AG10803 (cell line): ENCODE results near the gene ZNF474.
A peak's percentile ranks its signal among the peaks of the same experiment; 100 is the strongest.

Experiments
- DNase-seq: peaks from one replicate; pipeline ENCODE4 v3.0.0; 2010; ENCODE audit warnings: low read depth
- H3K4me3 ChIP-seq: 2 replicates; pipeline ENCODE4 v1.5.1; 2011; ENCODE audit warnings: mild to moderate bottlenecking, low read length, control low read depth
- TF ChIP-seq, protein P1 (sequence below): conservative IDR thresholded peaks from 2 replicates; pipeline ENCODE4 v1.5.1; 2011; ENCODE audit warnings: mild to moderate bottlenecking, low read length, control low read depth, inconsistent platforms

Gene ZNF474

GRCh38 chr5:122142480-122143164 is 13.3 kb downstream of the ZNF474 start:
- TF ChIP-seq, protein P1, sequence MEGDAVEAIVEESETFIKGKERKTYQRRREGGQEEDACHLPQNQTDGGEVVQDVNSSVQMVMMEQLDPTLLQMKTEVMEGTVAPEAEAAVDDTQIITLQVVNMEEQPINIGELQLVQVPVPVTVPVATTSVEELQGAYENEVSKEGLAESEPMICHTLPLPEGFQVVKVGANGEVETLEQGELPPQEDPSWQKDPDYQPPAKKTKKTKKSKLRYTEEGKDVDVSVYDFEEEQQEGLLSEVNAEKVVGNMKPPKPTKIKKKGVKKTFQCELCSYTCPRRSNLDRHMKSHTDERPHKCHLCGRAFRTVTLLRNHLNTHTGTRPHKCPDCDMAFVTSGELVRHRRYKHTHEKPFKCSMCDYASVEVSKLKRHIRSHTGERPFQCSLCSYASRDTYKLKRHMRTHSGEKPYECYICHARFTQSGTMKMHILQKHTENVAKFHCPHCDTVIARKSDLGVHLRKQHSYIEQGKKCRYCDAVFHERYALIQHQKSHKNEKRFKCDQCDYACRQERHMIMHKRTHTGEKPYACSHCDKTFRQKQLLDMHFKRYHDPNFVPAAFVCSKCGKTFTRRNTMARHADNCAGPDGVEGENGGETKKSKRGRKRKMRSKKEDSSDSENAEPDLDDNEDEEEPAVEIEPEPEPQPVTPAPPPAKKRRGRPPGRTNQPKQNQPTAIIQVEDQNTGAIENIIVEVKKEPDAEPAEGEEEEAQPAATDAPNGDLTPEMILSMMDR, result no peak
- no peak overlapping the region for H3K4me3 ChIP-seq
- DNase-seq, result peak; percentile 83

DNA sequence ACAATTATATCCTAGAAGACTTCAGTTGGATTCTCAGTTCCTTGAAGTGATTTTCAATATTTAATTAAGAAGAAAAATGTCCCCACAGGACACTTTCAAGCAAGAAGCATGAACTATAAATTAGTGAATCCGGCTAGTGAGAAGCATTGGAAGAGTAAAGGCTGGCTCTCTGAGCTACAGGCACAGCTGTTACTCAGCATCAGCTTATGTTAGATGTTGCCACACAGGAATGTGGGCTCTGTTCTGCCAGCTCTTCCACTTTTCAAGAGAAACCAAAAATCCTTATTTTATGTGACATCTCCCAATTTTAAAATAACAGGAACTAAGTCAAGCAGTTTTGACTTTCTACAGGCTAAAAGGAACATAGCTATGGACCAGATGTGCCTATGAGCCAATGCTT is 14.9 kb downstream of the ZNF474 start:
- H3K4me3 ChIP-seq, result no peak overlapping the region
- peak; percentile 71 for DNase-seq
- TF ChIP-seq, protein P1, result no peak

- TF ChIP-seq, protein P1, result no peak
- no peak for DNase-seq
- no peak overlapping the region for H3K4me3 ChIP-seq
Measured at GRCh38 chr5:122145906-122146305, 16.6 kb downstream of the ZNF474 start.

GRCh38 chr5:122149321-122150090 is 20.2 kb downstream of the ZNF474 start:
- no peak overlapping the region for H3K4me3 ChIP-seq
- TF ChIP-seq, protein P1, result no peak
- DNase-seq, result no peak

DNA sequence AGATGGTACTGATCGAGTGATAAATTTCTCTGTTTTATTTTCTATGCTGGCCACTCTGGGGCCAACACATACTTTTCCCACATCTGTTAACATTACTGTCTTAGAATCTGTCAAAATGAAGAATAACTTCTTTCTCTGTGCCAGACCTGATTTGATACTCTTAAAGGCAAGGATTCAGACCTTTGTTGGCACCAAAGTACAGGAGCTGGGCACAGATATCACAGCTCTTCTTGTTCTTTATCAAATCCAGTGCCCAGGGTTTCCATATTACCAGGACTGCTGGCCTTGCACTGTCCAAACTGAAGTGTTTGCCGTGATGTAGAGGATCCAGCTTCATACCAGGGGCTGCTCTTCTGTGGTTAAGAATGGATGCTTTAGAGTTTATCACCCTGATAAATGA is 20.9 kb downstream of the ZNF474 start:
- no peak overlapping the region for H3K4me3 ChIP-seq
- TF ChIP-seq, protein P1, result no peak
- peak; percentile 69 for DNase-seq

DNA sequence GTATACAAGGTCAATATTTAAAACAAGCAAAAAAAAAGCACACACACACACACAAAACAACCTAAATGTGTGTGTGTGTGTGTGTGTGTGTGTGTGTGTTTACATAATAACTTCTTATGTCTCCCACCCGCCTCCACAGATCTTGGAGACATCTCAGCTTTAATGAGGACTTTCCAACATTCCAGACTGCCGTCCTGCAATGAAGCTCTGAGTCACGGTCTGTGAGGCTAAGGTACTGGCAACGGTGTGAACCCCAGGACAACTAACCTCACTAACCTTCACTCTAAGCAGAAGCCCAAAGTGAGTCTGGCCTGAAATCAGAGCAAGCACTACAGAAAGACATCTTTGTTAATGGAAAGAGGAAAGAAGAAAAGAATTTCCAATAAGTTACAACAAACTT is 22.3 kb downstream of the ZNF474 start:
- no peak overlapping the region for H3K4me3 ChIP-seq
- TF ChIP-seq, protein P1, result no peak
- peak; percentile 91 for DNase-seq
